ENCODE results near the gene FPGS.
A peak's percentile ranks its signal among the peaks of the same experiment; 100 is the strongest.
"Not testable (repeated sequence)": the region's sequence is repeated elsewhere in the genome, so short reads cannot be mapped to it uniquely, and the experiment has no call there.

FPGS gene

DNA sequence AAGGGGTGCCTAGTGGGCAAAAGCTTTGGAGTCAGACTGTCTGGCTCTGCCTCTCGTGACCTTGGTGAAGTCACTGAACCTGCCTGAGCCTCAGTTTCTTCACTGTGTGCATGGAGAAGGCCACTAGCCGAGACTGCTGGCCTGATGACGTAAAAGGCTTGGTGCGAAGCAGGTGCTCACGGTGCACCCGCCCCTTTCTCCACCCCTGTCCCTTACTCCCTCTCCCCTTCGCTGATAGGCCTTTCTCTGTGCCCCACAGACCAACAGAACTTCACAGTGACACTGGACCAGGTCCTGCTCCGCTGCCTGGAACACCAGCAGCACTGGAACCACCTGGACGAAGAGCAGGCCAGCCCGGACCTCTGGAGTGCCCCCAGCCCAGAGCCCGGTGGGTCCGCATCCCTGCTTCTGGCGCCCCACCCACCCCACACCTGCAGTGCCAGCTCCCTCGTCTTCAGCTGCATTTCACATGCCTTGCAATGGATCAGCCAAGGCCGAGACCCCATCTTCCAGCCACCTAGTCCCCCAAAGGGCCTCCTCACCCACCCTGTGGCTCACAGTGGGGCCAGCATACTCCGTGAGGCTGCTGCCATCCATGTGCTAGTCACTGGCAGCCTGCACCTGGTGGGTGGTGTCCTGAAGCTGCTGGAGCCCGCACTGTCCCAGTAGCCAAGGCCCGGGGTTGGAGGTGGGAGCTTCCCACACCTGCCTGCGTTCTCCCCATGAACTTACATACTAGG, 10.4 kb downstream of the FPGS start:
- DNase-seq (ENCODE audit: low spot score), result no peak

DNA sequence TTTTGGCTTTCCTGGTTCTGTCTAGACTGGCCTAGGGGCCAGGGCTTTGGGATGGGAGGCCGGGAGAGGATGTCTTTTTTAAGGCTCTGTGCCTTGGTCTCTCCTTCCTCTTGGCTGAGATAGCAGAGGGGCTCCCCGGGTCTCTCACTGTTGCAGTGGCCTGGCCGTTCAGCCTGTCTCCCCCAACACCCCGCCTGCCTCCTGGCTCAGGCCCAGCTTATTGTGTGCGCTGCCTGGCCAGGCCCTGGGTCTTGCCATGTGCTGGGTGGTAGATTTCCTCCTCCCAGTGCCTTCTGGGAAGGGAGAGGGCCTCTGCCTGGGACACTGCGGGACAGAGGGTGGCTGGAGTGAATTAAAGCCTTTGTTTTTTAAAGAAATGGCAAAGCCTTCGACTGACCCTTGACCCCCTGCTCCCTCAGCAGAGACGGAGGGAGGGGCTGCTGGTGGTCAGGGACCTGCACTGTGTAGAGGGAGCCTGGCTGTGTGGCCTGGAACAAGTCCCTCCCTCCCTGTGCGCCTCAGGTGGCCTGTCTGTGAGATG, 11.1 kb downstream of the FPGS start:
- no peak for DNase-seq (ENCODE audit: low spot score)

DNA sequence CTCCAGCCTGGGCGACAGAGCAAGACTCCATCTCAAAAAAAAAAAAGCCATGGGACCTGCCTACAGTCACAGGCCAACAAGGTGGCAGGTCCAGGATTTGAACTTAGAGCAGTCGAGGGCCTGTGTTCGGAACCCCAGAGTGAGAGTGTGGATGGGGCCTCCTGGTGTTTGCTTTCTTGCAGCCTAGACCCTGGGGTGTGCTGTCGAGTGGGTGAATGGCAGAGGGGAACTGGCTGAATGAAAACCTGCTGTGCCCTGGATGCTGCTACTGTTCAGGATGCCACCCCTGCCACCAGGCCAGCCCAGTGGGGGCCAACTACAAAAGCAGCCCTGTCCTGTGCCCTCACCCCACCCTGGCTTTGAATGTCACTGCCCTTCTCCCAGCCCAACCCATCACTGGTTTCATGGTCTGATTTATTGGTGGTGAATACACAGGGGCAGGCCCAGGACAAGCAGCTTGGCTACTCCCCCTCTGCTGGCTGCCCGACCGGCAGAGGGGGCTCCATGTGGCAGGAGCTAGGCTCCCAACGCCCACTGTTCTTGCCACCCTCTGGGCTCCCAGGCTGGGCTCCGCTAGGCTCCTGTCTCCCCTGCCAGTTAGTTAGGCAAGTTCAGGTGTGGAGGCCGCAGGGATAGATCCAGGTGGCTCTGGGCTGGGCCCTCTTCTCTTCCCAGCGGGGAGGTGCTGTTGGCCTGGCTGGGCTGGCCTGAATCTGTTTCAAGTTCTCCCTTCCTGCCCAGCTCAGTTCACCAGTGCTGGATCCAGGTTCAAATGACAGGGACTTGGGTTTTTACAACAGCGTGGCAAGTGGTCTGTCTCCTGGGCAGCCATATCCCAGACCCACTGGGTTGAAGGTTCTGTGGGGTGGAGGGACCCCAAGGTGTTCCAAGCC, 12.2 kb downstream of the FPGS start:
- DNase-seq (ENCODE audit: low spot score), result no peak

DNA sequence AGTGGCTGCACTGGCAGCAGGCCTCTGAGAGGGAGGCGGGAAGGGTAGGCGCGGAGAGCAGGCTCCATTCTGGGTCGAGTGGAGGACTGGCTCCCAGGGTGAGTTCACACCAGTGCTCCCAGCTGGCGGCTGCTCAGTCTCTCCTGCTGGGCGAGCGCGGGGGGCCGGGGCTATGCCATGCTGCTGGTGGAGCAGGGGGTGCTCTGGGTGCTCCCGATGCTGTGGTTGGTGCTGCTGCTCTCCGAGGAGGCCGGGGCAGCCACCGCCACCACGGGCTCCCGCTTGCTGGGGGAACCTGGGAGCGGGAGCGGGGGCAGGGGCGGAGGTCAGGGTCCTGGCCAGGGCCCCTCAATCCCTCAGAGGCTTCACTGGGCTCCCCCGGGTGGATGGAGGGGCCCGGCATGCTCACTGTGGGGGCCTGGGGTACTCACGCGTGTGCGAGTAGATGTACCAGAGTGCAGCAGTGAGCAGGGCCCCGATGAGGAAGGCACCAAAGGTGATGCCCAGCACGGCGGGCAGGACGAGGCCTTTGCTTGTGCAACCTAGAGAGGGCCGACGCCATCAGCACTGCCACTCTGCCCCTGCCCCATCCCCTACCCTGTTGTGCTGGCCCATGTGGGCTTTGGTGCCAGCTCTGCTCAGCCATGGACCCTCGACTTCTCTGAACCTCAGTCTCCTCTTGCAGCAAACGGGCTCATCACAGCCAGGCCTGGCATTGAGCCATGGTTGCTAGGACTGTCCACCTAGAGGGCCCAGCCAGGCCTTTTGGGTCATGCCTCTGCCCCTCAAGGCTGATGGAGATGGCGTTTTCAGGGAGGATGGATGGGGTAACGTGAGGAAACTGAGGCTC, 13.1 kb downstream of the FPGS start:
- no peak for DNase-seq (ENCODE audit: low spot score)

DNA sequence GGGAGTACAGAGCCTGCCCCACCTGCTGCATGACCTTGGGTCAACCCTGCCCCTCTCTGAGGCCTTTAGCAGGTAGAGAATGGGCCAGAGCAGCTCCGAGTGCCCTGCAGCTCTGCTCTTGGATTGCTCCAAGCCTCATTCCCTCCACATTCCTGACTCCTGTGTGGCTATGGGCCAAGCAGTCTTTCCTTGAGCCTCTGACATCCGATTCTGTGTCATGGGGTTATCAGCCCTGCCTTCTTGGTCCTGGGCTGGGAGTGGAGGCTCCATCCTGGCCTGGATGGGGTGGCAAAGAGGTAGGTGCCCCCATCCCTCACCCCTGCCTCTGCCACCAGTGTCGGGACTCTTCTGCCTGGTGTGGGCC, 13.7 kb downstream of the FPGS start:
- DNase-seq (ENCODE audit: low spot score), result no peak

DNA sequence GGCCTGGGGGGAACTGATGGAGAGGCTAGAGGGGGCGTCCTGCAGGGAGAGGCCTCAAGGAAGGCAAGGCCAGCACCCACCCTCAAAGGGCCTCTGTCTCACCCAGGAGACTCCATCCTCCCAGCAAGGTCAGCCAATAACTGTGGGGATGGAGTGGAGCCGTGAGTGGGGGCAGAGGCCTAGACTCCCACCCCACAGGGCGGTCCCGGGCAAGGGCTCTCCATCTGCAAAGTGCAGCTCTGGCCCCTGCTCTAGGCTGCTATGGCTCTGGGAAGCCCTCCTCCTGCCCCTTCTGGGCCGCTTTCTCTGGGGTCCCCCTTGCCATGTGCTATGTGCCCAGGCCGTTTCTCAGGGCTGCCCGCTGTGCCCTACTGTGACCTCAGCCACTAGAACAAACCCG, 14.0 kb downstream of the FPGS start:
- no peak for DNase-seq (ENCODE audit: low spot score)

DNA sequence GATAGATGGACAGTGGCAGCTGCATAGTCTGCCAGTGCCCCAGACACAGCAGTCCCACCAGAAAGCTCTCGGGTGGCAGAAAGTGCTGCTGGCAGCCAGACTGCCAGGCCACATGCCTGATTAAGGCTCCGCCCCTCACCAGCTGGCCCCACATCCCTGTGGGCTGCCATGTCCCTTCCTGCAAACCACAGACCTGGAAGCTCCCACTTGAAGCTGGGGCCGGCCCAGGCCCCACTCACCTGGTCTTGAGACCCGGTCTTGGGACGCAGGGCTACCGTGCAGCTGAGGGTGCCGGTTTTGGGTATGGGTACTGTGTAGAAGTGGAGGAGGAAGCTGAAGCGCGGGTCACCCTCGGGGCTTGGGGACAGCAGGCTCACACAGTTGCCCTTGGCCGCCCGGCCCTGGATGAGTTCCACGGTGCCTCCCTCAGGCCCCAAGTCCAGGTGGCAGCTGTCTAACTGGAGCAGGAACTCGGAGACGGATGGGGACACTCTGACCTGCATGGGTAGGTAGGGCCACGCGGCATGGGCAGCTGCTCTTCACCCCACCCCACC, 15.3 kb downstream of the FPGS start:
- no peak for DNase-seq (ENCODE audit: low spot score)

DNA sequence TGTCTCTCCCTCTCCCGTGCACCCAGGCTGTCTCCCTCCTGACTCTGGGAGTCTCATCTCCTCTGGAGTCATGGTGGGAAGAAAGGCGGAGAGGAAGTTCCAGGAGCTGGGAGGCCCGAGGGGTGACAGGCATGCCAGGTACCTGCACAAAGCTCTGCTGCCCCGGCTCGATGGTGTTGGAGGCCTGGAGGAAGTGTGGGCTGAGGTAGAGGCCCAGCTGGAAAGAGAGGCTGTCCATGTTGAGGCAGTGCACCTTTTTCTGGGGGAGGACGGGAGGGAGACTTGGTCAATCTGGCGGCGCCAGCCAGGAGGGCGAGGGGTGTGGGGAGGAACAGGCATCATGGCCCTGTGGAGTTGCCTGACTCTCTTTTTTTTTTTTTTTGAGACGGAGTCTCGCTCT, 15.9 kb downstream of the FPGS start:
- DNase-seq (ENCODE audit: low spot score), result no peak

DNA sequence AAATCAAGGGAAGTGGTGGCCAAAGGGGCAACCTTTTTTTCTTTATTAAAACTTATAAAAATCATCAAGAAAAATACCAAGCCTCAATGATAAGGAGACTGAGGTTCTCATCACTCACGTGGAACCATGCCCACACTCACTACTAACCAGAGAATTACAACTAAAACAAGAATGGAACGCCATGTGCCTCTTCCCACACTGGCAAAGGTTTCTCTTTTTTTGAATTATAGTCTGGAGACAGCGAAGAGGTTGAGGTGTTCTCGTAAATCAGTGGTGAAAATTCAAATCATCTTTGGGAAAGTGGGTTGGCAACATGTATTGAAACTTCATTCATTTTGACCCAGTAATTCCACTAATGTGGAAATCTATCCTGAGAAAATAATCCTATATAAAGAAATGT, 19.4 kb downstream of the FPGS start:
- DNase-seq (ENCODE audit: low spot score), result no peak

DNA sequence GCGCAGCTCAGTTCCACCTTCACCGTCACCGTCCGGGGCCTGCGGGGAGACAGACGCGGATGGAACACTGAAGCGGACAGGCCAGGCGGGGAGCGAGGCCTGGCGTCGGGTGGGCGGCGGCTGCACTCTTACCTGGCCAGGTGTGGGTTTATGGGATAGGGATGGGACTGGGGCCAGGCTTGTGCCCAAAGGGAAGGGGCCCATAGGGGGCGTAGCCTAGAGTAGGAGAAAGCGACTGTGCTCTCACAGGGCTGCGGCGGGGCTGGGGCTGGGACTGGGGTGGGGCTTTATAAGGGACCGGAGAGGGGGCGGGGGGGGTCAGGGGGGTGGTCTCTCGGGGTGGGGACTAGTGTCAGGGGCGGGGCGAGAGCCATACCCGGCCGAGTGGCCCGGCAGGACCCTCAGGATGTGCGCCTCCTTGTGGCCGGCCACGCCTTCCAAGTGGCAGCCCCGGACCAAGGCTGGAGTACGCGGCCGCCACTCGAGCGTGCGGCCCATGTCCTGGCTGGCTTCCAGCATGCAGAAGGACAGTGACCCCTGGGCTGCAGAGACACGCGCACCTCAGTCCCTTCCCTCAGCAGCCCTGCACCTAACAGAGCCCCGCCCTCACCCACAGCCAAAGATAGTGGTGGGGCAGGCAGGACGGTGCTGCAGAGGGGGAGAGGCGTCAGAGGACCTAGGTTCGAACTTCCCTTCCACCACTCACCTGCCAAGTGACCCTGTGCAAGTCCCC, 22.8 kb downstream of the FPGS start:
- no peak for DNase-seq (ENCODE audit: low spot score)

DNA sequence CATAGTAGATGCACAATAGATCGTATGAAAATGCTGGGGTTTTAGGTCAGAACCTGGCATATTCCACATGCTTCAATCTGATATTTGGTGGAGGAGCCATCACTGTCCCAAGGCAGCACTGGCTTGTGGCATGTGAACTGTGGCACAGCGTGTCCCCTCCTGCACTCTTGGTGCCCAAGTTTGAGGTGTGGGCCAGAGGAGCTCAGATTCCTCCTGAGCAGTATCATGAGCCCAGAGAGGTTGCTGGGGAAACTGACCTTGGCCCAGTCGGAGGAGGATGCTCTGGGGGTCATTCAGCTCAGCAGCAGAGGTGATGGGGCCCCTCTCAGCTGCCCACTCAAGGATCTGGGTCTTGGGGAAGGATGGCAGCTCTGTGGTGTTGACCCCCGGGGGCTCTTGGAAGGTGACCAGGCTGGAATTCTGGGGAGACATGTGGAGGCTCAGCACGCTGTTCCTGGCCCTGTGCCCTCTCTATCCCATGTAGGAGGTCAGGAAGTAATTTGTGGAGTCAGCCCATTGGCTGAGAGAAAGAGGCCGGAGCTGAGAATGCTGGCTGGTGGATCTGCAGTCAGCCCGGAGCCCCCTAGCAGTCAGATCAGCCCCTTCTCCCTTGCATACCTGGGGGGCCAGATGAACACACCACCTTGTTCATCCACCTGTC, 23.7 kb downstream of the FPGS start:
- no peak for DNase-seq (ENCODE audit: low spot score)

DNA sequence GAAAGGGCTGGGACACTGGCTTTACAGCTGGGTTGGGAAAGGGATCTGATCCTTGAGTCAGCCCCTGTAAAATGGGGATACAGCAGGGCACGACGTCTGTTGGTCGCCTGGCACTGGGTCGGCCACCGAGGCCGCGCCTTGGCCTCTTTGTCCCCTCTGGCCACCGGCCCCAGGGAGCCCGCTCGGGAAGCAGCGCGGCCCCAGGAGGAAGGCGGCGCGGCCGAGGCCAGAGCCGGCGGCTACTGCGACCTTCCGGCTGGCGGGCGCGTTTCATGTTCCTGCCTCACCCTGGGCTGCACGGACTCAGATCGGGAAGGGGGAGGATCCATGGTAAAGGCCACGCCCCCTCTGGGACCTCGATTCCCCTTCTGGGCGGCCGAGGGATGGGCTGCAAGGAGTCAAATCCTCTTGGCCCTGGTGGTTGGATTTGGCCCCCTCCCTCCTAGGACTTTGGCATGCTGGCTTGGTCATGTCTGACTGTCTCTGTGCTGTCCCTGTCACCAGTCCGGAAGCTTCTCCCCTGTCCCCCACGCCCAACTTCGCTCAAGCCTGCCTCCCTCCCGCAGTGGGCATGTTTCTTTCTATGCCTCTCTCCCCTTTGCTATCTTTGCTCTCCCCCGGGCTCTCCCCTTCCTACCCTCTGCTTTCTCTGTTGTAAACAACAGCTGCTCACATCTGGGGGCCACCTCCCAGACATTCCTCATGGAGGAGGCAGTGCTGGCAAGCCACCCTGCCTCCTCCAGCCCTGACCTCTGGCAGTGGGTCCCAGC, 25.8 kb downstream of the FPGS start:
- no peak for DNase-seq (ENCODE audit: low spot score)

DNA sequence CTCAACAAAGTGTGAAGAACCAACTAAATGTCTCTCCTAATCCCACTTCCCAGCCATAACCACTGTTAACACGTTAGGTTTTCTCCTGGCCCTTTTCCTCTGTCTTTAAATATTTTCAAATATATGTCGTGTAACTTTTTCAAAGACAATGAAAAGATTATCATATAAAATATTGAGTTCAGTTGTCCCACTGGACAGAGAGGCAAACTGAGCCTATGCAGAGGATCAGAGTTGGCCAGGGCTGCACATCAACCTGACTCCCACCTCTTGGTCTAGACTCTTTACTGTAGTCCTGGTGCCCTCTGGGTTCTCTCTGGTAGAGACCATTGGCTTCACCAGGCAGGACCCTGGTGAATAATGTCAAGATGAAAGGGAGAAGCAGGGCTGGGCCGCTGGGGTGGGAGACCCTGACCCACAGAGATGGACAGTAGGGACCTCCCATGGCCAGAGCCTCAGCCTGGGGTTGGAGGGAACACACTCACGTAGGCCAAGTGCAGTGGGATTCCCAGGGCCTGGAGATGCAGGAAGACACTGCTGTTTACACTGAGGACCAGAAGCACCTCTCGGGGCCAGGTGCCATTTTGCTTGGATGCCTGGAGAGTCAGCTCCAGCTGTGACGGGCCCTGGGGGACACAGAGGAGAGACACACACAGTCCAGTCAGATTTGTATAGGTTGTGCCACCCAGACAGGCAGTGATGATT, 26.7 kb downstream of the FPGS start:
- DNase-seq (ENCODE audit: low spot score), result no peak

DNA sequence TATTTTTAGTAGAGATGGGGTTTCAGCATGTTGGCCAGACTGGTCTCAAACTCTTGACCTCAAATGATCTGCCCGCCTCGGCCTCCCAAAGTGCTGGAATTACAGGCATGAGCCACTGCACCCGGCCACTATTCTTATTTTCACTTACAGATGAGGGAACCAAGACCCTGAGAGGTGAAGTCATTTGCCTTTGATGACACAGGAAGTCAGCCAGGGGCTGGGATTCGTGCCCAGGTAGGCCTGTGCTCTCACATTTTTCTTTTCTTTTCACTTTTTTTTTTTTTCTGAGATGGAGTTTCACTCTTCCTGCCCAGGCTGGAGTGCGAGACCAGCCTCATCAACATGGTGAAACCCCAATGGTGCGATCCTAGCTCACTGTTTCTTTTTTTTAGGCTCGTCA, 29.6 kb downstream of the FPGS start:
- DNase-seq (ENCODE audit: low spot score), result no peak

DNA sequence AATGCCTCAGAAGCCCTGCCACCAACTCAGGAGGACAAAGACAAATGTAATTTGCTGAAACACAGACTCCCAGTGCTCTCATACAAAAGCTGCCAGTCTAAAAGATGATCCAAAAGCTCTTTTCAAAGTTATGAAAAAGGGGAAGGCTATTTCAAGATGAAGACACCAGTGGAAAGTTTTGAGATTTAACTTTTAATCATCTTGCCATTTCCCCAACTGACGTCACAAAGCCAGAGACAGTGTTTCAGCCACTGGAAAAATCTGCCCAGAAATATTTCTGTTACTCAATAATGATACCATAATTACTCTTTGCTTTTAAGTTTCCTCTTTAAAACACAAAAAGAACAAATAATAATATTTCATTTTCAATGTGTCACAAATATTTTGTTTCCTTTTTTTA, 30.9 kb downstream of the FPGS start:
- DNase-seq (ENCODE audit: low spot score), result peak; percentile 25

DNA sequence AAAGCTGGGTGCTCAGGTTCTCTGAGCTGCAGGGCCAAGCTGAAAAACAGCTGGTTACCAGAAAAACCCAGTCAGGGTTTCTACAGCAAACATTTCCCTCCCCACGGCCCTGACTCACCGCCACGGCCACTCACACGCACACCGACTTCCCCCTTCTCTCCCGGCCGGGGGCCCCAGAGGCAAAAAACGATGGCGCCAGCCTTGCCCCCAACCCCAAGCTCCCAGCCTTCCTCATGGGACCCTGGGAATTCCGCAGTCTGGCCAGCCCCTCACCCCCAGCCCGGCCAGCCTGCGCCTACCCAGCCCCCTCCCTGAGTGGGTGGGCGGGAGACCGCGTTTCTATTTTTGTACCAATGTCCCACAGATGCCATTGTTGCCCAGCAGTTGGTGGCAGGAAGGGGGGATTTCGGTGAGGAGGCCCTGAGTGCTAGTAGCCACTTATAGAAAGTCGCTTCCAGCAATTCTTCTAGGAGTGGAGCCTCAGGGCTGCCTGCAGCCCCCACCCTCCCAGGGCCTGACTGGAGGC, 33.4 kb downstream of the FPGS start:
- DNase-seq (ENCODE audit: low spot score), result no peak

DNA sequence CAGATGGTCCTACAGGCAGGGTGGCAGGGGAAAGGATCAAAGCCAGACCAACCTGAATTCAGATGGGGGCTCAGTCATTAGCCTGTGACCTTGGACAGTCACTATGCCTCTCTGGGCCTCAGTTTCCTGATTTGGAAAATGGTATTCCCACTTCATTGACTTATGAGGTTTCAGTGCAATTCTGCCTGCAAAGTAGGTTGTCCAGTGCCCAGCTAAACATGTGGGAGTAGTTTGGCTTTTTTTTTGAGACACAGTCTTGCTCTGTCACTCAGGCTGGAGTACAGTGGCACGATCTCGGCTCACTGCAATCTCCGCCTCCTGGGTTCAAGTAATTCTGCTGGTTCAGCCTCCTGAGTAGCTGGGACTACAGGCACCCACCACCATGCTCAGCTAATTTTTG, 33.9 kb downstream of the FPGS start:
- DNase-seq (ENCODE audit: low spot score), result not testable (repeated sequence)

DNA sequence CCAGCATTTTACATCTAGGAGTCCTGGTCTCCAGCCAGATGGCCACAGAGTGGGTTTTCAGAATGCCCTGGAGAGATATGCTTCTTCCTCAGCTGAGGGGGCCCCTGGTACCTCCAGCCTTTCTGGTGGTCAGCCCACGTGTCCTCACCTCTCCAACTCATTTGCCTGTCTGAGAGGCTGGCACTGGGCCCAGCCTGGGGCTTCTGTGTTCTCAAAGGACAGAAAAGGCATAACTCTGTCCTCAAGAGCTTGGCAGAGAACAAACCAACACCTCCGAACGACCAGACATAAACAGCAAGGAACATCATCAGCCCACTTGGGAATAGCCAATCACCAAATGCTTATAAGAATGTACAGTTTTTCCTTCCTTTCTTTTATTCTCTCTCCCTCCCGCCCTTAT, 34.7 kb downstream of the FPGS start:
- DNase-seq (ENCODE audit: low spot score), result peak; percentile 26
